HG02759 (cell line): ENCODE measurements around the gene SRD5A2.

Experiments
- ATAC-seq: cut with Tn5 transposase; IDR thresholded peaks from one replicate; pipeline ENCODE4 v1.9.1; 2021; ENCODE audit warnings: mild to moderate bottlenecking, moderate library complexity; ENCODE audit not compliant: unreplicated experiment

SRD5A2 gene, protein sequence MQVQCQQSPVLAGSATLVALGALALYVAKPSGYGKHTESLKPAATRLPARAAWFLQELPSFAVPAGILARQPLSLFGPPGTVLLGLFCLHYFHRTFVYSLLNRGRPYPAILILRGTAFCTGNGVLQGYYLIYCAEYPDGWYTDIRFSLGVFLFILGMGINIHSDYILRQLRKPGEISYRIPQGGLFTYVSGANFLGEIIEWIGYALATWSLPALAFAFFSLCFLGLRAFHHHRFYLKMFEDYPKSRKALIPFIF

GRCh38 chr2:31580321-31581117 is at the start of gene SRD5A2:
Gene SRD5A2, minus strand, starts transcription at chr2:31580938. Its CDS starts 38 bp downstream, at chr2:31580900.
- no peak for ATAC-seq

GRCh38 chr2:31606509-31606908 is 25.8 kb upstream of the SRD5A2 start:
- no peak for ATAC-seq

GRCh38 chr2:31598694-31599093 is 18.0 kb upstream of the SRD5A2 start:
- ATAC-seq, result no peak

- no peak for ATAC-seq
Measured at GRCh38 chr2:31586230-31586629, 5.5 kb upstream of the SRD5A2 start.

DNA sequence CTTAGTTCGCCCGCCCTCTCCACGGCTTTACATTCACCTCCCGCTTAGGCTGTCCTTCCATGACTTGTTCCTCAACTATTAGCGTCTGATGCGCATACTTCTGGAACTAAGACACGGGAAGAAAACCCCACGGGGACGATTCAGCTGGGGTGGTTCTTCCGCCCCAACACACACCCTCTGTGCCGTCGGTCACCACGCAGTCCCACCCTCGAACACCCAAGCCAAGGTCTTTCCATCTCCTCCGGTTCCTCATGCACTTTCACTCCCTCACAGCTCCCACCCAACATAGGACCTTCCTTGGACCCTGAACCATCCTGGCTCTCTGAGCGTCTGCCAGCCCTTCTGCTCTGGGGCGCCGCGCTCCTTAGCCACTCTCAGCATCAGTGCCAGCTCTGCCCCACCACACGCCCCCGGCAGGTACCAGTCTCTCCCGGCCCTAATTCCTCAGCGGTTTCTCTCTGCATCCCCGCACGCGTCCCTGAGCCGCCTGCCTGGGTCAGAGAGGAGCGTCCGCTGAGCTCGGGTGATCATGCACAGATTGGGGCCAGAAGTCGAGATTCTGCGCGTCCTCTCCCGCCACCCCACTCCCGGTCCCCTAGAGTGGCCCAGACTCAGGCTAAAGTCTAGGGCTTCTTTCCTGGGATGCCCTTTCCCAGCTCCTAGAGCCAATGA is 522 bp upstream of the SRD5A2 start:
- ATAC-seq, result no peak

GRCh38 chr2:31579996-31580320 is 780 bp downstream of the SRD5A2 start:
- ATAC-seq, result no peak

GRCh38 chr2:31578316-31578715 is 2.4 kb downstream of the SRD5A2 start:
- no peak for ATAC-seq

- no peak for ATAC-seq
Measured at GRCh38 chr2:31577143-31577542, 3.6 kb downstream of the SRD5A2 start.

DNA sequence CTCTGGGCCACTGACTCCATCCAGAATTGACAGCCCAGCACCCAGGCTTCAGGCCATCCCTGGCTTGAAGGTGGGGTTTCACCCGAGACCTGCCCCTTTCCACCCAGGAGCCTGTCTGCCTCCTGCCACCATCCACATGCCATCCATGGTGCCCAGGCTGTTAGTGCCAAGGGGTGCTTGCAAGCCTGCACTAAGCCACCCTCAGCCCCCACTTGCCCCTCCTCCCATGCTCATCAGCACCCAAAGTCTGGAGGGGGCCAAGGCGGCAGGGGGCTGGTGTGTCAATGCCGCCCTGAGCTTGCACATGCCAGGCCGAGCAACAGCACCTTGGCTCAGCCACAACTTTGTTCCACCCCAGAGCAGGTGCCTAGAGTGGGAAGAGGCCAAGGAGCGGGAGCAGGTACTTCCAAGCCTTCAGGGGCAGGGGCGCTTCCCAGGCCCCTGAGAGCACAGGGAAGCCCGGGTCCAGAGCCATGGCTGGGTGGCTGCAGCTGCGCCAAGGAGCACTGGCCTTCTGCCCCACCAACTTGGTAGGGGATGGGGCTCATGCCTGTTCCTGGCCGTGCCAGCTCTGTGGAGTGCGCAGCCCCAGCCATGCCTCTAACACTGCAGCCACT is 12.0 kb downstream of the SRD5A2 start:
- ATAC-seq, result no peak

DNA sequence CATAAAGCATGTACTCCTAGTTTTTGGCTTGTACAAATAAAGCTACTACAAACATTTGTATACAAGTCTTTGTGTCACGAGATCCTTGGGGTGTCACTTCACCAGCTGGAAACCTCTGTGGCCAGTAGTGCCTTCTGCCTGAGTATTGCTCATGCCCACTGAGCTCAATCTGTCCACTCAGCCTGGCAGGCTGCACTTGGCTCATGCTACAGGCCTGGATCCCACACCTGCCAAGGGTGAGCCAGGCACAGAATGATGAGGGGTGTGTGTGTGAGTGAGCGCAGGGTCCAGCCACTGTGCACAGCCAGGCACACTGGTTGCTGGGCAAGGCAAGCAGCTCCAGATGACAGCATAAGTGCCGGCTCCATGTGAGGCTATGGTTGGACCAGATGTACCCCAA is 13.1 kb downstream of the SRD5A2 start:
- ATAC-seq, result no peak

DNA sequence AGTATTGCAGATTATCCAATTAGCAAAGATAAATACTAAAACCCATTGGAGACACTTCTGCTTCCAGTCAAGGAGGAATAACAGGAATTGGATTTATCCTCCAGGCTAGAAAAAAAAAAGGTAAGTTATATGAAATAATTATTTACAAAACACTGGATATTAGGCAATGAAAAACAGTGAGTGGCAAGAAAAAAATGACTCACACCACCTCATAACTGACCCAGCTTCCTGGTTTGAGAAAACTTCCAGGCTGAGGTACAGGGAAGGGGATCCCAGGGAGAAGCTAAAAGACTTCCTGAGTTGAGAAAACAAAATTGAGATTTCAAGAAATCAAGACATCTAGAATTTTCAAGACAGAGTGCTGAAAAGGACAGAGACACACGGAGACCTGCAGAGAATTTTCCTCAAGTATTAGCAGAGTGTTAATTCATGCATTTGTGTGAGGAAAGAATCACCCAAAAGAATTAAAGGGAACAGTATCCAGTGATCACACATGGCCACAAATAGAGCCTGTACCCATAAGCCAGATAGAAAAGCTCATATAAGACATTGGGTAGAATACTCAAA is 17.4 kb downstream of the SRD5A2 start:
- no peak for ATAC-seq

DNA sequence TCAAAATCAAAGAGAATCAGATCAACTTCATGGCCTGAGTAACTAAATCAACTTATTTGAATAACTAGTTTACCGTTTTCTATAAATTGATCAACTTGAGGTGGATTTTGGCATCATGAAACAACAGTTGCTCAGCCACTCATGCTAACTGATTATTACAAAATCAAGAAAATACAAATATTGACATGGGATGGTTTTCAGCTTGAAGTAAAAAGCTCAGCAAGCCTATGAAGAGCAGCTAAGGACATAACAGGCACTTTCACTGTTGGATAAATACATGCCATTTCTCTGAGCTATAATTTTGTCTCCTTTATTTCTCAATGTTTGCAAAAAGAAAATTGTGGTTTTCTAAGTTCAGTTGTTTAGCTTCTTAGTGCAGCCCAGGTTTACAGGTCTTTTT is 18.9 kb downstream of the SRD5A2 start:
- ATAC-seq, result no peak

DNA sequence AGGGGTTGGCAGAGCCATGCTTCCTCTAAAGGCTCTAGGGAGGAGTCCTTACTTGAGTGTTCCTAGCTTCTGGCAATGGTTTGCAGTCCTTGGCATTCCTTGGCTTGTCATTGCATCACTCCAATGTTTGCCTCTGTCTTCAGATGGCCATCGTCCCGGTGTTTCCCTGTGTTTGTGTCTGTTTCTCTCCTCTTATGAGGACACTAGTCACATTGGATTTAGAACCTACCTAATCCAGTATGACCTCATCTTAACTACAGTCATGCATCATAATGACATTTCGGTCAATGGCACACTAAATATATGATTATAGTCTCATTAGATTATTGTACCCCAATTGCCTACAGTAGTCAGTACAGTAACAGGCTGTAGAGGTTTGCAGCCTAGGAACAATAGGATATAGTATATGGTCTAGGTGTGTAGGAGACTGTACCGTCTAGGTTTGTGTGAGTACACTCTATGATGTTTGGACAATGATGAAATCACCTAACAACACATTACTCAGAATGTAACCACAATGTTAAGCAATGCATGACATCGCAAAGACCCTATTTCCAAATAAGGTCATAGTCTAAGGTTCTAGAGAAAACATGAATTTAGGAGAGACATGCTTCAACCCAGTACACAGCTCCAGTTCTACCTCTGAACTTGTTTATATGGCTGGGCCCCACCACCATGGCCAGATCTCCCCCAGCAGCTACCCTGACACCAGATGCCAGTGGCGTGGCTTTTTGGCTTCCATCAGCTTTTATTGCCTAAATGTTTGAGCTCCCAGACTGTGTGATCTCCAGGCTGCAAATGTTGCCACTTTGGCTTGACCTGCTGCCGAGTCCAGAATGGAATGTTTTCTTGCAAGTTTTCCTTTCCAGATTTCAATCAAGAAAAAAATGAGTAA is 22.1 kb downstream of the SRD5A2 start:
- no peak for ATAC-seq

DNA sequence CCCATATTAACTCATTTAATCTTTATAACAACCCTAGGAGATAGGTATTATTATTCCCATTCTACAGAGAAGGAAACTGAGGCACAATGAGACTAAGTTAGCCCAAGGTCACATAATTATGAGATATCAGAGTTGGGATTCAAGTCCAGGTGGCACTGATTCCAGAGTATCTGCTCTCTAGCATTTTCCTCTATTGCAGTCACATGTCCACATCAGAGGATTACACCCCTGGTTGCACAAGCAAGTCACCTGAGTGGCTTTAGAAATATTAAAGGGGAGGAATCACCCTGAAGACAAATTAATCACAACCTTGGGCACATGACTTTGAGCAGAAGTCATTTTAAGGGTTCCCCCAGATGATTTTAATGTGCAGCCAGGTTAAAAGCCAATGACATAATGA is 23.8 kb downstream of the SRD5A2 start:
- ATAC-seq, result no peak

- ATAC-seq, result no peak
Measured at GRCh38 chr2:31555967-31556706, 24.6 kb downstream of the SRD5A2 start.

- ATAC-seq, result no peak
Measured at GRCh38 chr2:31553362-31553761, 27.4 kb downstream of the SRD5A2 start.

- ATAC-seq, result no peak
Measured at GRCh38 chr2:31547485-31547884, 33.3 kb downstream of the SRD5A2 start.

GRCh38 chr2:31541853-31542252 is 38.9 kb downstream of the SRD5A2 start:
- ATAC-seq, result no peak

GRCh38 chr2:31539505-31539904 is 41.2 kb downstream of the SRD5A2 start:
- no peak for ATAC-seq

DNA sequence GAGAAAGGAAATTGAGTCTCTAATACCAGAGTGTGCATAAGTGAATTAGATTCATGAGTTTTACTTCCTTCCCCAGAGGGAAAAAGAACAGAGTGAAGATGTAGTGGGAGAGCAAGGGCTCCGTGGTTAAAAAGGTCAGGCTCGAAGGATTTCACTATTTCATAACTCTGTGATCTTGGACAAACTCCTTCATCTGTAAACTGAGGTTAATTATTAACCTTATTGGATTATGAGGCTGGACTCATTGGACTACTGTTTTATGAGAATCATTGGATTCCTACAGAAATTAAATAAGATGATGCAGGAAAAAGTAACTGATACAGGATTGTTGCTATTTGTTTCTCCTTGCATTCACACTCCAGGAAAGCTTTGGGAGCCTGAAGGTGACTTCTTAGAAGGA is 45.0 kb downstream of the SRD5A2 start:
- ATAC-seq, result no peak
